PFSK-1 (cell line): ENCODE results near the gene SMG6.

ENCODE experiments used
- POLR2AphosphoS5 ChIP-seq: IDR thresholded peaks from 2 replicates; pipeline ENCODE4 v1.6.1; 2012; ENCODE audit warnings: low read depth, mild to moderate bottlenecking, control low read depth, low read length, moderate library complexity
- SIN3A ChIP-seq: IDR thresholded peaks from 2 replicates; pipeline ENCODE4 v1.6.1; 2012; ENCODE audit warnings: mild to moderate bottlenecking, low read length, moderate library complexity, borderline replicate concordance; ENCODE audit not compliant: insufficient read depth
- TAF1 ChIP-seq: IDR thresholded peaks from 2 replicates; pipeline ENCODE4 v1.6.1; 2012; ENCODE audit warnings: low read length, control low read depth, borderline replicate concordance; ENCODE audit not compliant: insufficient read depth
- TF ChIP-seq, protein P1 (sequence below), 2 experiments: IDR thresholded peaks; 2 replicates each; pipeline versions ENCODE4 v1.6.1 to v1.8.0; 2011 to 2012; ENCODE audit warnings: low read depth in 2 of 2, low read length in 2 of 2, control low read depth in 1 of 2, inconsistent platforms in 1 of 2, mild to moderate bottlenecking in 1 of 2, moderate library complexity in 1 of 2; ENCODE audit not compliant: insufficient read depth in 1 of 2

DNA sequence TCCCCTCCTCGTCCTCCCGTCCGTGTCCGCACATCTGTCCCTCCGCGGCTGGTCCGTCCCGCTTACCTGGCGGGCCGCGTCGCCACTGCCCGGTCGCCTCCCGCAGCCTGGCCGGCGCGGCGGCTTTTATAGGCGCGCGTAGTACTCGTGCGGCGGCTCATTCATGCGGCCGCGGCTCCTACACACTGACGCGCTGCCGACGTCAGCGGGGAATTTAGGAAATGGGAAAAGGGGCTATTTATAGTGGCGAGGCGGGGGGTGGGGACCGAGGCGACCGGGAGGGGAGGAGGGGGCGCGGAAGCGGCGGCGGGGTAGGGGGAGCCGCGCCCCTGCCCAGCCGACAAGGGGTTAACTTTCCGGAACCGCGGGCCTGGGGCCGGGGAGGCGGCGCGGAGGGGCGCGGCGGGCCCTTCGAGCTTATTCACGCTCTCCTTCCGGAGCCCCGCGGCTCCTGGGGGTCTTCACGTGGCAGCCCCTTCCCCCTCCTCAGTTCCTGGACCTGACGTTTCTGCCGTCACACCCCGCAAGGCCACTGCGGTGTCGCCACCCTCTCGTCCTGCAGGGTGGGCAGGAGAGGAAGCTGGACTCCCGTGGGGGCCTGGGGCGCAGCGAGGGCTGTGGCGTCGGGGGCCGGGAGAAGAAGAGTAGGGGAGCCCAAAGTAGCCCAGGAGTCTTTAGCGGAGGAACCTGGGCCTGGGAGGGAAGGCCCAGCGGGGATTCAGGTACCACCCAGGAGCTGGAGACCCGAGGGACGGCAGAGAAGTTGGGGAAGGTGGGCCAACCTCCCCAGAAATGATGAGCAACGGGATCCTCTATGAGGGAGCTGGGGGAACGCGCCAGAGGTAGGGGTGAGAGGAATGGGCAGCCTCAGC is 252.3 kb downstream of the SMG6 start:
- TF ChIP-seq, protein P1, sequence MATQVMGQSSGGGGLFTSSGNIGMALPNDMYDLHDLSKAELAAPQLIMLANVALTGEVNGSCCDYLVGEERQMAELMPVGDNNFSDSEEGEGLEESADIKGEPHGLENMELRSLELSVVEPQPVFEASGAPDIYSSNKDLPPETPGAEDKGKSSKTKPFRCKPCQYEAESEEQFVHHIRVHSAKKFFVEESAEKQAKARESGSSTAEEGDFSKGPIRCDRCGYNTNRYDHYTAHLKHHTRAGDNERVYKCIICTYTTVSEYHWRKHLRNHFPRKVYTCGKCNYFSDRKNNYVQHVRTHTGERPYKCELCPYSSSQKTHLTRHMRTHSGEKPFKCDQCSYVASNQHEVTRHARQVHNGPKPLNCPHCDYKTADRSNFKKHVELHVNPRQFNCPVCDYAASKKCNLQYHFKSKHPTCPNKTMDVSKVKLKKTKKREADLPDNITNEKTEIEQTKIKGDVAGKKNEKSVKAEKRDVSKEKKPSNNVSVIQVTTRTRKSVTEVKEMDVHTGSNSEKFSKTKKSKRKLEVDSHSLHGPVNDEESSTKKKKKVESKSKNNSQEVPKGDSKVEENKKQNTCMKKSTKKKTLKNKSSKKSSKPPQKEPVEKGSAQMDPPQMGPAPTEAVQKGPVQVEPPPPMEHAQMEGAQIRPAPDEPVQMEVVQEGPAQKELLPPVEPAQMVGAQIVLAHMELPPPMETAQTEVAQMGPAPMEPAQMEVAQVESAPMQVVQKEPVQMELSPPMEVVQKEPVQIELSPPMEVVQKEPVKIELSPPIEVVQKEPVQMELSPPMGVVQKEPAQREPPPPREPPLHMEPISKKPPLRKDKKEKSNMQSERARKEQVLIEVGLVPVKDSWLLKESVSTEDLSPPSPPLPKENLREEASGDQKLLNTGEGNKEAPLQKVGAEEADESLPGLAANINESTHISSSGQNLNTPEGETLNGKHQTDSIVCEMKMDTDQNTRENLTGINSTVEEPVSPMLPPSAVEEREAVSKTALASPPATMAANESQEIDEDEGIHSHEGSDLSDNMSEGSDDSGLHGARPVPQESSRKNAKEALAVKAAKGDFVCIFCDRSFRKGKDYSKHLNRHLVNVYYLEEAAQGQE (IDR thresholded peaks at IDR 0.05; ENCODE audit: insufficient read depth in 1 of 2, low read depth in 2 of 2, low read length in 2 of 2), result no peak
- TF ChIP-seq POLR2AphosphoS5, result no peak
- no peak for TF ChIP-seq TAF1
- no peak for TF ChIP-seq SIN3A
